ENCODE data around the gene CETN3. TPM values are rescaled to one million over a fixed set of nuclear protein-coding genes. Genes with fewer than 3 reads are reported as not detected.

CETN3 gene
- total and polyA plus RNA-seq, 2 of the 8 experiments (the other 6 are each of a cell fraction or from before 2014, with no cell fraction given) = 4.8 to 43.8 TPM

GRCh38 chr5:90342576-90342975 lies 67.0 kb downstream of the CETN3 start:
- WGBS, 2 experiments (ENCODE audit: extremely low coverage in 1 of 2, insufficient coverage in 1 of 2, insufficient read length in 1 of 2, insufficient replicate concordance in 2 of 2, low coverage in 1 of 2, low lambda C conversion rate in 2 of 2, missing lambda C conversion rate in 1 of 2) = 83% methylated on average over 6 of the region's 6 CpGs; no CpG with 5 or more reads in 1 of the 2 experiments
- no peaks in the 10 kb centered on the region for H3K27me3 ChIP-seq (replicated peaks in 1 of 4; ENCODE audit: control insufficient read depth in 3 of 4, extremely low read depth in 1 of 4, insufficient read depth in 3 of 4, low read length in 3 of 4)

More at GRCh38 chr5:90342576-90342975, 67.0 kb downstream of the CETN3 start:
- H3K79me2 ChIP-seq (ENCODE audit: control insufficient read depth in 1 of 2, insufficient read depth in 2 of 2, low read length in 2 of 2) = no peaks in the 10 kb centered on the region
- H3K9me3 ChIP-seq (ENCODE audit: insufficient read depth in 2 of 2, low read depth in 1 of 2, low read length in 1 of 2) = no peaks in the 10 kb centered on the region
- no peak overlapping the region for H2AK5ac ChIP-seq (ENCODE audit: low read depth, low read length)
- no peak overlapping the region for H3K14ac ChIP-seq (ENCODE audit: insufficient read length)
- no peak overlapping the region for H4K5ac ChIP-seq (ENCODE audit: insufficient read length, low read depth, low read length)
- H2AFZ ChIP-seq (ENCODE audit: low read length) = no peak overlapping the region
- H3K4me2 ChIP-seq (ENCODE audit: insufficient read depth in 1 of 2, low read depth in 2 of 2, low read length in 2 of 2) = no peak overlapping the region
- POLR2A ChIA-PET (ENCODE audit: partially characterized antibody) = interaction anchor here (1.8 kb wide), 1 partner anchor 12 kb away, joined by 4 read pairs; no protein-coding TSS in a partner anchor
- H3K23me2 ChIP-seq (ENCODE audit: low read depth, low read length) = no peaks in the 10 kb centered on the region
- H2BK20ac ChIP-seq (ENCODE audit: low read length) = no peak overlapping the region
- no peak overlapping the region for H2BK120ac ChIP-seq (replicated peaks; ENCODE audit: low read depth, low read length)
- no peak for TF ChIP-seq SP4 (IDR thresholded peaks at IDR 0.05; ENCODE audit: low read length)
- TF ChIP-seq HDAC6 (IDR thresholded peaks at IDR 0.05; ENCODE audit: low read depth, low read length) = no peak
- TF ChIP-seq FOSL1 (IDR thresholded peaks at IDR 0.05; ENCODE audit: insufficient read depth, low read depth, low read length) = no peak
- TF ChIP-seq SIX5 (IDR thresholded peaks at IDR 0.05; ENCODE audit: low read depth, low read length) = no peak
- TF ChIP-seq TEAD4 (IDR thresholded peaks at IDR 0.05; ENCODE audit: low read depth, low read length) = no peak
- TF ChIP-seq RNF2 (IDR thresholded peaks at IDR 0.05; ENCODE audit: borderline replicate concordance, low read depth, low read length, missing control alignments, poor library complexity, severe bottlenecking) = no peak
- TF ChIP-seq CHD1 (IDR thresholded peaks at IDR 0.05; ENCODE audit: low read depth, low read length) = no peak
- no peak for TF ChIP-seq CREB1 (IDR thresholded peaks at IDR 0.05)
- no peak overlapping the region for H3K23ac ChIP-seq (ENCODE audit: insufficient read length)
- H3K4ac ChIP-seq (replicated peaks; ENCODE audit: insufficient read length, low read depth, low read length) = no peak overlapping the region
- H3K4me3 ChIP-seq (ENCODE audit: extremely low read depth in 1 of 4, insufficient read depth in 2 of 4, low read depth in 3 of 4, low read length in 4 of 4) = no peak overlapping the region
- H4K91ac ChIP-seq (replicated peaks; ENCODE audit: insufficient read length, low read length) = no peak overlapping the region
- no peak overlapping the region for H3K9ac ChIP-seq (replicated peaks in 1 of 4; ENCODE audit: extremely low read depth in 1 of 4, low read depth in 3 of 4, low read length in 3 of 4)
- H2BK15ac ChIP-seq (ENCODE audit: low read length) = no peak overlapping the region
- no peak for FAIRE-seq
- H3K27ac ChIP-seq (ENCODE audit: low read depth, low read length) = no peak overlapping the region
- H2BK5ac ChIP-seq (ENCODE audit: low read depth, low read length) = no peak overlapping the region
- no peaks in the 10 kb centered on the region for H3K79me1 ChIP-seq (ENCODE audit: low read depth, low read length)
- DNase-seq (ENCODE audit: low read depth in 1 of 2, low spot score in 2 of 2) = no peak
- no peak overlapping the region for H3K56ac ChIP-seq (replicated peaks; ENCODE audit: insufficient read length, low read depth, low read length)
- H4K20me1 ChIP-seq (replicated peaks in 1 of 2; ENCODE audit: control insufficient read depth in 1 of 2, insufficient read depth in 2 of 2, low read length in 2 of 2) = no peaks in the 10 kb centered on the region
- H3K36me3 ChIP-seq (ENCODE audit: control insufficient read depth in 2 of 4, insufficient read depth in 4 of 4, low read length in 3 of 4) = no peaks in the 10 kb centered on the region
- no peaks in the 10 kb centered on the region for H3K4me1 ChIP-seq (replicated peaks in 1 of 4; ENCODE audit: control insufficient read depth in 3 of 4, insufficient read depth in 4 of 4, low read length in 3 of 4)
- no peak overlapping the region for H3K18ac ChIP-seq (ENCODE audit: extremely low read depth, low read length)
- no peak overlapping the region for H4K8ac ChIP-seq (ENCODE audit: extremely low read depth, insufficient read depth, low read length)
- H2BK12ac ChIP-seq (ENCODE audit: low read depth, low read length) = no peak overlapping the region
- CTCF ChIA-PET (ENCODE audit: partially characterized antibody) = interaction anchor here (0.8 to 1.0 kb wide), 2 partner anchors 15 to 17 kb away, joined by 3 read pairs; no protein-coding TSS in a partner anchor

All from H1 (cell line).